Ramos (cell line): ENCODE measurements around the gene SHANK3.

Source experiments
- in situ Hi-C: fragments of 300-500 bp; cut with MboI; formaldehyde crosslinking; loops from one replicate; pipeline ENCODE4 v1.14.3; 2022; ENCODE audit warnings: low sequenced_read_pairs; ENCODE audit not compliant: unreplicated experiment

SHANK3 gene

GRCh38 chr22:50696799-50697561 is 24.4 kb downstream of the SHANK3 start:
- in situ Hi-C loops, result no loop called here

- in situ Hi-C loops, result no loop called here
Measured at GRCh38 chr22:50697667-50698506, 25.3 kb downstream of the SHANK3 start.

DNA sequence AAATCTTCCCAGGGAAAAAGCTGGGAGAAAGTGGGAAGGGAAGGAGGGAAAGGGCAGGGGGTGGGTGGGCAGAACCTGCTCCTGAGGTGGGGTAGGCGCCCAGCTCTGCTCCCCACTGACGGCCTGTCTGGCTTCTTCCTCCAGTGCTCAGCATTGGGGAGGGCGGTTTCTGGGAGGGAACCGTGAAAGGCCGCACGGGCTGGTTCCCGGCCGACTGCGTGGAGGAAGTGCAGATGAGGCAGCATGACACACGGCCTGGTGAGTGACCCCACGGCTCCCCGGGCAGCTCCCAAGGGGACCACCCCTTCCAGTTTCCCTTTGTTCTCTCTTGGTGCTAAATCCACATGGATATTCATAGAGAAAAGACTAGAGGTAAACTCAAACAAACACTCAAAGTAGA is 25.9 kb downstream of the SHANK3 start:
- in situ Hi-C loops, result no loop called here

DNA sequence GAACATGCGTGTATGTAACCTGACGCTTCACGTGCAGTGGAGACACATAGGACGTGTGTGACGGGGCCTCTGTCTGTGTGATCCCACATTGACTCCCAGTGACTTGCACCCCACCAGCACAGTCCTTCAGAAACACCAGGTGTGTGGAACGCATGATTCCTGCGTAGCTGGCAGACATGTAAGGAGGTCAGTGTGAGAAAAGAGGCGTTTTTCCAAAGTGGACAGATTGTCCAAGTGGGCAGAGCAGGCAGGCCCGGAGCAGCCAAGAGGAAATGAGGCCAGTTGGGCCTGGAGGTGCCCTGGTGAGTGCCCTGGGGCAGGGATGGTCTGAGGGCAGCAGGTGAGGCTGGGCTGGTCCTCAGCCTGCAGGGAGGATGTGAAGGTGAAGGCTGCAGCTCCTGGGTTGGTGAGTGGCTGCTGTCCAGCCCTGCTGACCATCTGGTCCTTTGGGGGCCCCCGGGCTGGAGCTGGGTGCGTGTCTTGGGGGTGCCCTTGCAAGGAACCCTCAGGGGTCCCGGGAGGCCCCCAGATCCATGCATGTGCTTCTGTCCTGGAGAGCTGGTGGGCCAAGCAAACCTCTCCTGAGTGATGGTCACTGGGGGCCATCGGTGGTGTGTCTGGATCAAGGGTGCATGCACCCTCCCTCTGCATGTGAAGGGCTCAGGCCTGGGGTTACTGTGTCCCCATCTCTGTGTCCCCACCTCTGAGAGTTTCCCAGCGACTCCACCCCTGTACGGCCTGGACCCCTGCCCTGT is 26.6 kb downstream of the SHANK3 start:
- in situ Hi-C loops, result no loop called here

DNA sequence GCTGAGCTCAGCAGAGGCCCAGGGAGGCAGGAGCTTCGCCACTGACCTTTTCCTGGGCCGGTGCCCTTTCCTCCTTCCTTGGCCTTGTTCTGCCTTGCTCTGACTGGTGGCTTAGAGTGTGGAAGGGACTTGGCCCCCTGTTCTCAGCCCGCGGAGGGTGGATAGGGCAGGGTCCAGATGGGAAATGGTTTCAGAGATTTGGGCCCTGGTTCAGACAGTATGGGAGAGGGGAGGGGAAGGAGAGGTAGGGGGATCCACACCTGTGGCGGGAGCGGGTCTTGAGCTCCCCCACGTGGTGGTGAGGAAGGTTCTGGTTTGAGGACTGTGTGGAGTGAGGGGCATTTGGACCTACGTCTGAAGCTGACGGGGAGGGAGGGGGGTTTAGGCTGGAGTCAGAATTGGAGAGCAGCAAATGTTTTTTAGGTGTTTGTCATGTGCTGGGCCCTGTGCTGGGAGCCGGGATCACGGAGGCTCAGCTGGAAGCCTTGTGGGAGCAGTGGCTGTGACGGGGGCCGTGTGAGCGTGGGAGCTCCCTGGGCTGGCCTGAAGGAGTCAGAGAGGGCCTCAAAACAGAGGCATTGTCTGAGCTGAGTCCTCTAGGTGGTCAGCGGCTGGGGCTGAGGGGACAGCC is 27.2 kb downstream of the SHANK3 start:
- in situ Hi-C loops, result no loop called here

DNA sequence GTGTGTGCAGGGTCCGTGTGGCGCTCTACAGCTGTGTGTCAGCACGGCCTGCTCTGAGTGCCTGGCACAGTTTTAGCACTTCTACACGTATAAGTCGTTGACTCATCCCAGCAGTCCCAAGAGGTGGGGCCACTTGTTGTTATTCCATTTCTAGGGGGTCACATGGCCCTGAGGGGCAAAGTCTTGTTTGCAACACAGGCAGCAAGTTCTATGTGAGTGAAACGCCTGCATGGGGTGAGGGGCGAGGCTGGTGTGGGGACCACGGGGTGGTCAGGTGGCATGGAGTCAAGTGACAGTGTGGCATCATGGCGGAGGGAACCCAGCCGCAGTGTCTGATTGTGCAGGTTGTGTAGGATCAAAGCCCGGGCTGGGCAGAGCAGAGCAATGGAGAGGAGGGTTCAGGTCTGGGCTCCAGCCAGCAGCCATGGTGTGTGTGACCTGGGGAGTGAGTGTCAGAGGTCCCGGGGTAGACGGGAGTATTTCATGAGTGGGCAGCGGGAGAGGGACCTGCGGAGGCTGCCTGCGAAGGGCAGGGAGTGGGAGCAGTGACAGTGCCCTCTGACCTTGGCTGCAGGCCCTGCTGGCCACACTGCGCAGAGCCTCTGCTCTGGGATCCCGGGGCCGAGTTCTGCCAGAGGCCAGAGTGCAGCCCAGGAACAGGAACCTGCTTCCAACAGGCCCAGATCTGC is 27.9 kb downstream of the SHANK3 start:
- in situ Hi-C loops, result no loop called here

DNA sequence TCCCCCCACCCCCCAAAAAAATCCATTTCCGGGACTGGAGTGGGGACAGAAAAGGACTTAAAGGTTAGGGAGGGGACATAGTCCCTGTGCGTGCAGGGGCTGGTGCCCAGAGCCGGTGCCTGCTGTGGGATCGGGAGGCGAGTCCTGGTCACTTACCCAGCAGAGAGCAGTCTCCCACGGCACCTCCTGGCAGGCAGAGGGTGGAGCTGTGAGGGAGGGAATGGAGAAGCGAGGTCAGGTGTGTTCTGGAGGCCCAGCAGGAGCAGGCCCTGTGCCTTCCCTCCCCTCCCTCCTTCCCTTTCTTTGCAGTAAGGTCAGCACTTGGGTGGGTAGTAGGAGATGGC is 28.4 kb downstream of the SHANK3 start:
- in situ Hi-C loops, result no loop called here

DNA sequence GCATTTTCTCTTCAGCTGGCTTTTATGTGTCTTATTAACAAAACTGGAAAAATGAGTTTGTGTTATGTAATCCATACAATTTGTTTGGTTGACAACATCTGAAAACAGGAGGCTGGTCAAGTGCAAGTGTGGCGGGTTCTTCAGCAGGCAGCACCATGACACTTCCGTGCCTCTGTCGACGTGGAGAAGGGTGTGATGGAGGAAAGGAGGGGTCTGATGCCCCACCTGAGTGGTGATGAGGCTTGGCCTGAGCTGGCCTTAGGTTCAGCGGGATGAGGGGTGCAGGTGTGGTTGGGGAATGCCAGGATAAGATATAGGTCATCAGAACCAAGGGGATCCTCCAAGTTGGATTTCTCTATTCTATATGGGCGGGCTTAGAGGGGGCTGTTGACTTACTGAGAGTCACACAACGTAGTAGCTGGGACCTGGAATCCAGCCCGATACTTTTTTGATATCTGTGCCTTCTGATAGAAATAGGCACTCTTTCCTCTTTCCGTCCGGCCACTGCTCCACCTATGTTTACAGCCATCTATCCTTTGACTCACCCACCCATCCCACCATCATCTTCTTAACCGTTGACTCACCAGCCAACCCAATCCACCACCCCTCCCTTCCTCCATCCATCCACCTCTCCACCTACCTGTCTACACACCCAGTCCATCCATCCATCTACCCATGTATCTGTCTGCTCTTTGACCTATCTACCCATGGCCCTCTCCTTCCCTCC is 29.0 kb downstream of the SHANK3 start:
- in situ Hi-C loops, result no loop called here

- in situ Hi-C loops, result no loop called here
Measured at GRCh38 chr22:50702261-50702671, 29.6 kb downstream of the SHANK3 start.

GRCh38 chr22:50702821-50703725 is 30.4 kb downstream of the SHANK3 start:
- in situ Hi-C loops, result no loop called here

GRCh38 chr22:50703726-50704509 is 31.3 kb downstream of the SHANK3 start:
- in situ Hi-C loops, result no loop called here

GRCh38 chr22:50704510-50705218 is 32.0 kb downstream of the SHANK3 start:
- in situ Hi-C loops, result no loop called here

DNA sequence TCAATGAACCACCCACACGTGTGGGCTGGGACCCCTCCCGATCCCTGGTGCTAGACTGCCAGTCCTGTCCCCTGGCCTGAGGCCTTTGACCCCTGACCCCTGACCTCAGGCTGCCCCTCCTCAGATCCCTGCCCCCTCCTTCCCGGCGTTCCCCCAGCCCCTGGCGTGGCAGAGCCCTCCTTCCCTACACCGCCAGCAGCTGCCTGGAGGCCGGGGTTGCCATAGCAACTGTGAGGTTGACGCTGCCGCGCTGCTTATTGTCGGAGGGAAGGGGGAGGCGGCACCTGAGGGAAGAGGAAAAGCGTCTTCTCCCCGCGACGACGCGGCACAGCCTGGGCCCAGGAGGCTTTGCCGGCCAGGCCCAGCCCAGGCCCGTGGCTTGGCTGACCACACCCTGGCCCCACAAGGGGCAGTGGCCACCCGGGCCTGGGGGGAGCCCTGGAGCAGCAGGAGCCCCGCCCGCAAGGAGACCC is 32.6 kb downstream of the SHANK3 start:
- in situ Hi-C loops, result no loop called here

DNA sequence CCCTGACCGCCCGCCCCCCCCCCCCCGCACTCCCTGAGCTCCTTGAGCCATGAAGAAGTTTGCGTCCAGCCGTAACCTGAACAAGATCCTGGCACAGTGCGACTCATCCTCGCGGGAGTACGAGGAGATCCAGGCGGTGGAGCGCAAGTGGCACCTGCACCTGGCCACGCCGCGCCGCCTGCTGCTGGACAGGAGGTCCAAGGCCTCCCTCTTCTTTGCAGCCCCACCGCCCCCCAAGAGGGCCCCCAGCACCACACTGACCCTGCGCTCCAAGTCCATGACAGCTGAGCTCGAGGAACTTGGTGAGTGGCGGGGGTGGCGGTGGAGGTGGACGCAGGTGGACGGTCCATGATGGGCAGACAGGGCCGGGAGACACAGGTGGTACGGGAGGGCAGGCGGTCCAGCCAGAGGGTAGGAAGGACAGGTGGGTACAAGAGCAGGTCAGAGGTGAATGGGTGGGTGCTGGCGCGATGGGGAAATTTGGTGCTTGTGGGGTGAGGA is 33.3 kb downstream of the SHANK3 start:
- in situ Hi-C loops, result no loop called here

DNA sequence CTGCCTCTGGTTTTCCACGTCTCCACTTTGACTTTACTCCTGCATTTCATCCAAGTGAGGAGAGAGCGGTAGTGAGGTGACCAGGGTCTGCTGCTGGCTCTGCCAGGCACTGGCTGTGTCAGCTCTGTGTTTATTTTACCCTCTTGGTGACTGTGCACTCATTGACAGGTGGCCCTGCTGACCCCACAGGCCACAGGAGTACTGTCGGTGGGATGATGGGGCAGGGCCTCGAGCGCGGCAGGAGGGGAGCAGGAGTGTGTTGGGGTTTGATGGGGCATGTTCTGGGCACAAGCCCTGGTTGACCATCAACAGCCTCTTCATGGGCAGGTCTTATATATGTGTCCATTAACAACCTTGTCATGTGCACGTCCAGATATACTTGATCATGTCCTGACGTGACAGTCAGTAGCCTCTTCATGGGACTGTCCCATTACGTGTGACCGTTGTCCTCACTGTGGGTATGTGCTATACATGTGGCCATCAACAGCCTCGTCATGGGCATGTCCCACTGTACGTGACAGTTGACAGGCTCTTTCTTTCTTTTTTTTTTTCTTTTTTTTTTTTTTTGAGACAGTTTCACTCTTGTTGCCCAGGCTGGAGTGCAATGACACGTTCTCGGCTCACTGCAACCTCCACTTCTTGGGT is 34.0 kb downstream of the SHANK3 start:
- in situ Hi-C loops, result no loop called here

- in situ Hi-C loops, result no loop called here
Measured at GRCh38 chr22:50708474-50708873, 35.9 kb downstream of the SHANK3 start.
